Activated CD4-positive, alpha-beta memory T cell treated with anti-CD3 and anti-CD28 coated beads for 36 hours (primary cell): ENCODE measurements around the gene COPS3. TPM values are rescaled to one million over a fixed set of nuclear protein-coding genes. Genes with fewer than 3 reads are reported as not detected.
"Not testable (repeated sequence)": the region's sequence is repeated elsewhere in the genome, so short reads cannot be mapped to it uniquely, and the experiment has no call there.

Source experiments
- CTCF ChIA-PET: fragments of 350-600 bp; sonication (Branson Sonifier 250); formaldehyde crosslinking; loops from one replicate; lab custom pipeline; 2021; ENCODE audit warnings: antibody characterized with exemption, inconsistent platforms; lab: Charles Lee
- POLR2A ChIA-PET: fragments of 350-600 bp; sonication (Branson Sonifier 250); formaldehyde crosslinking; loops from one replicate; lab custom pipeline; 2021; ENCODE audit warnings: antibody characterized with exemption; lab: Charles Lee
- DNase-seq: peaks from one replicate; pipeline ENCODE4 v3.0.0-alpha.2; 2020
- H3K27ac Mint-ChIP-seq: one replicate; pipeline ENCODE4 v1.8.0; 2021; ENCODE audit warnings: mixed read lengths
- H3K27me3 Mint-ChIP-seq: one replicate; pipeline ENCODE4 v1.8.0; 2021; ENCODE audit warnings: mixed read lengths
- H3K36me3 Mint-ChIP-seq: one replicate; pipeline ENCODE4 v1.8.0; 2021; ENCODE audit warnings: mixed read lengths
- H3K4me1 Mint-ChIP-seq: one replicate; pipeline ENCODE4 v1.8.0; 2021; ENCODE audit warnings: low read depth, mixed read lengths
- H3K4me3 Mint-ChIP-seq: one replicate; pipeline ENCODE4 v1.8.0; 2021; ENCODE audit warnings: mild to moderate bottlenecking, mixed read lengths
- H3K9me3 Mint-ChIP-seq: one replicate; pipeline ENCODE4 v1.8.0; 2021; ENCODE audit warnings: mixed read lengths
- intact Hi-C: fragments of 100-400 bp; cut with micrococcal nuclease; formaldehyde crosslinking; loops from one replicate; pipeline ENCODE4 v1.15.1; 2023
- total RNA-seq, 2 experiments: library from RNA; stranded (reverse); gene quantifications; one replicate each; pipeline ENCODE4 v1.2.3, GENCODE V29; 2021

COPS3 gene
- total RNA-seq, 2 experiments from 2014 or later: 96.1 to 104 TPM

DNA sequence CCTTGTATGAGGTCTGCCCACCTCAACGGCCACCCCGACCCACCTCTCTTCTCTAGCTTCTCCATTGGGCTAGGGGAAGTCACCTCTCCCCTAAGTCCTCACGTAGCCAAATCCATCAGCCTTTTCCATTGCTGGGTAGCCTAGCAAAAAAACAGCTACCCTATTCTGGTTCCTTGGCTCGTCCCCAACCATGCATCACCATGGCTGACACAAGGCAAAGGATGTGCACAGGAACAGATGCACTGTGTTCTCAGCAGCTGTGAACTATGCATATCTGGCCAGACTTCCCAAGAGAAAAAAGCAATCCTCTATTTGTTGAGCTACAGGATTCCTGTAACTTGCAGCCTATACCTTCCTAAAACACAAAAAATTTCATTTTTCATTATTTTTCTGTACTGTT lies 22.0 kb downstream of the COPS3 start:
- Mint-ChIP-seq H3K27ac (no peak overlapping the region), H3K4me1 (no peaks in the 10 kb centered on the region), H3K27me3 (no peaks in the 10 kb centered on the region), H3K4me3 (no peak overlapping the region), H3K9me3 (no peaks in the 10 kb centered on the region), H3K36me3 (peaks cover 45% of the 10 kb centered on the region)
- intact Hi-C loops: no loop called here
- ChIA-PET CTCF (interaction anchor here (0.6 to 1.6 kb wide), 3 partner anchors 54 to 117 kb away, joined by 3 to 7 read pairs (median 3); no protein-coding TSS in a partner anchor), POLR2A (no interaction called here)
- DNase-seq: no peak

DNA sequence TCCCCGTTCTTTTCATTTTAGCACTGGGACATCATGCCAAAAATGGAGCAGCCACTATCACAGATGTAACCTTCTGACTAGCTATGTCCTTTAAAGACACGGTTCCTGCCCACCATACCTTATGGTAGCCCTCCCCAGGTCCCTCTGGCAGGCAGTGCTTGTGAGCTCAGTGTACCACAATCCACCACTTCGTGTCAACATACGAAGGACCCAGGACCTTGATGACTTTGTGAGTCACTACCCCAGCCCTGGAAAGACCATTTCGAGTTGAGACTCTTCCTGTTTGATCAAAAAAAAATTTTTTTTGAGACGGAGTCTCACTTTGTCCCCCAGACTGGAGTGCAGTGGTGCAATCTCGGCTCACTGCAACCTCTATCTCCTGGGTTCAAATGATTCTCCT lies 23.0 kb downstream of the COPS3 start:
- H3K27me3 Mint-ChIP-seq: no peaks in the 10 kb centered on the region
- intact Hi-C loops: no loop called here
- H3K4me3 Mint-ChIP-seq: no peak overlapping the region
- POLR2A ChIA-PET: interaction anchor here (0.5 kb wide), 1 partner anchor 10 kb away, joined by 3 read pairs; no protein-coding TSS in a partner anchor
- DNase-seq: no peak
- peaks cover 48% of the 10 kb centered on the region for H3K36me3 Mint-ChIP-seq
- no peaks in the 10 kb centered on the region for H3K9me3 Mint-ChIP-seq
- H3K27ac Mint-ChIP-seq: no peak overlapping the region
- peaks cover 5% of the 10 kb centered on the region for H3K4me1 Mint-ChIP-seq
- CTCF ChIA-PET: interaction anchor here (1.1 to 1.6 kb wide), 2 partner anchors 55 to 116 kb away, joined by 3 to 7 read pairs; no protein-coding TSS in a partner anchor

DNA sequence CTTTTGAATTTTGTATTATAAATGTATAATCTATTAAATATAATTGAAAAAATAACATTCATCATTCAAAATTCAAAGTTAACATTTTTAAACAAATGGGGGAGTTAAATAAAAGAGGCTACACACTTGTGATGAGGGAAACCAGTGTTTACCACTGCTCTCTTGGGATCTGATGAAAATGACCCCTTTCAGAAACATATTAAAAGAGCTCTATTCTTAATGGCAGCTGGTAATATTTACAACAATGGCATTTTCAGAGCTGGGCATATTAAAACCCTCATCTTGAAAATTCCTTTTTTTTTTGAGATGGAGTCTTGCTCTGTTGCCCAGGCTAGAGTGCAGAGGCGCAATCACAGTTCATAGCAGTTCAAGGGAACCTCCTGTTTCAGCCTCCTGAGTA lies 24.7 kb downstream of the COPS3 start:
- no peak for DNase-seq
- intact Hi-C loops: no loop called here
- Mint-ChIP-seq H3K9me3 (no peaks in the 10 kb centered on the region), H3K27me3 (no peaks in the 10 kb centered on the region), H3K36me3 (peaks cover 46% of the 10 kb centered on the region), H3K27ac (no peak overlapping the region), H3K4me1 (peaks cover 5% of the 10 kb centered on the region), H3K4me3 (no peak overlapping the region)
- ChIA-PET POLR2A (interaction anchor here (0.6 kb wide), 1 partner anchor 273 kb away, joined by 4 read pairs; no protein-coding TSS in a partner anchor), CTCF (interaction anchor here (0.9 to 1.8 kb wide), 2 partner anchors 12 to 114 kb away, joined by 3 to 5 read pairs; no protein-coding TSS in a partner anchor)

DNA sequence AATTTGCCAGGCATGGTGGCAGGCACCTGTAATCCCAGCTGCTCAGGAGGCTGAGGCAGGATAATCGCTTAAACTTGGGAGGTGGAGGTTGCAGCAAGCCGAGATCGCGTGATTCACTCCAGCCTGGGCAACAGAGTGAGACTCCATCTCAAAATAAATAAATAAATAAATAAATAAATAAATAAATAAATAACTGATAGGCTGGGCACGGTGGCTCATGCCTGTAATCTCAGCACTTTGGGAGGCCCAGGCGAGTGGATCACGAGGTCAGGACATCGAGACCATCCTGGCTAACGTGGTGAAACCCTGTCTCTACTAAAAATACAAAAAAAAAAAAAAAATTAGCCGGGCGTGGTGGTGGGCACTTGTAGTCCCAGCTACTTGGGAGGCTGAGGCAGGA lies 25.4 kb downstream of the COPS3 start:
- POLR2A ChIA-PET: not testable (repeated sequence)

DNA sequence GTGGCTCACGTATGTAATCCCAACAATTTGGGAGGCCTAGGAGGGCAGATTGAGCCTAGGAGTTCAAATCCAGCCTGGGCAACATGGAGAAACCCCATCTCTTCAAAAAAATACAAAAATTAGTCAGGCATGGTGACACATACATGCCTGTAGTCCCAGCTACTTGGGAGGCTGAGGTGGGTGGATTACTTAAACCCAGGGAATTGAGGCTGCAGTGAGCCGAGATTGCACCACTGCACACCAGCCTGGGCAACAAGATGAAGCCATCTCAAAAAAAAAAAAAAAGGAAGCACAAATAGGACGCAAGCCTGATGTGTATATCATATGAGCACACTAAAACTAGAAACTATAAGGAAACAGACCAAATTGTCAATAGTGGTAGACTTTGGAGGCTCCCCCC lies 27.0 kb downstream of the COPS3 start:
- Mint-ChIP-seq H3K36me3 (peaks cover 35% of the 10 kb centered on the region), H3K4me3 (no peak overlapping the region), H3K27me3 (no peaks in the 10 kb centered on the region), H3K4me1 (peaks cover 5% of the 10 kb centered on the region), H3K27ac (no peak overlapping the region), H3K9me3 (no peaks in the 10 kb centered on the region)
- intact Hi-C loops: no loop called here
- ChIA-PET POLR2A (no interaction called here), CTCF (interaction anchor here (1.0 to 1.4 kb wide), 2 partner anchors 19 to 112 kb away, joined by 3 to 5 read pairs; no protein-coding TSS in a partner anchor)
- no peak for DNase-seq

More for the DNA sequence above, 25.4 kb downstream of the COPS3 start:
- H3K36me3 Mint-ChIP-seq: peaks cover 42% of the 10 kb centered on the region
- intact Hi-C loops, H3K27me3 Mint-ChIP-seq, H3K9me3 Mint-ChIP-seq, DNase-seq, H3K4me1 Mint-ChIP-seq, H3K27ac Mint-ChIP-seq, H3K4me3 Mint-ChIP-seq: not testable (repeated sequence)
- CTCF ChIA-PET: interaction anchor here (0.7 to 1.8 kb wide), 2 partner anchors 113 to 174 kb away, joined by 4 to 5 read pairs; no protein-coding TSS in a partner anchor

DNA sequence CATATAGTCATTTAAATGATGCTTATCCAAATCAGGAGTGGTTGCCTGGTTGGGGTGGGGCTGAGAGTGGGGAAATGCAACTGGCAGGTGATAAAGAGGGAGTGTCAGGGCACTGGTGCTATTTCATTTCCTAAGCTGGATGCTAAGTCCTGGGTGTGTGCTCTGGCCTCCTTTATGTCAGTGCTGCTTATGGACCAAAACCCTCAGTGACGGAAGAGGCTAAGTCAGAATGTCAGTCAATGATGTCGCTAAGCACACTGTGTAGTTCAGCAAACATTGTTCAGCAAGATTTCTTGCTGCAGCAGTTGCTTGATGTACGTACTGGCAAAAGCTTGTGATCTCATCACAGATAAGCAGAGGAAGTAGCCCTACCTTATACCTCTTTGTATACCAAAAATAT lies 27.6 kb downstream of the COPS3 start:
- no peaks in the 10 kb centered on the region for H3K27me3 Mint-ChIP-seq
- CTCF ChIA-PET: interaction anchor here (1.0 to 1.4 kb wide), 2 partner anchors 19 to 111 kb away, joined by 3 to 5 read pairs; no protein-coding TSS in a partner anchor

DNA sequence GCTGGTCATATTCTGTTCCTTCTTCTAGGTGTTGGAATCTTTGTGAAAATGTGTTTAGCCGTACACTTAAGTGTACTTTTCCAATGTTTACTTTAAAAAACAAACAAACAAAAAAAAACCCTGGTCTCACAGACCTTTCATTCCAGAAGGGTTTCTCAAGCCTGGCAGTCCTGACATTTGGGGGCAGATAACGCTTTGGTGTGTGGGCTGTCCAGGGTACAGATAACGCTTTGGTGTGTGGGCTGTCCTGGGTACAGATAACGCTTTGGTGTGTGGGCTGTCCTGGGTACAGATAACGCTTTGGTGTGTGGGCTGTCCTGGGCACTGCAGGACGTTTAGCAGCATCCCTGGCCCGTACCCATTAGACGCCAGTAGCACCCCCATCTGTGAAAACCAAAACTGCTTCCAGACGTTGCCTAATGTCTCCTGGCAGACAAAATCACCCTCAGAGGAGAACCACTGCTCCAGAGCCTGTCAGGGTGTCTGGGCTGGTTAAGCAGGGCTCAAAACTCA lies 28.8 kb downstream of the COPS3 start:
- Mint-ChIP-seq H3K36me3 (peaks cover 37% of the 10 kb centered on the region), H3K4me1 (peaks cover 5% of the 10 kb centered on the region), H3K27ac (no peak overlapping the region), H3K4me3 (no peak overlapping the region), H3K9me3 (no peaks in the 10 kb centered on the region), H3K27me3 (no peaks in the 10 kb centered on the region)
- intact Hi-C loops: no loop called here
- DNase-seq: no peak
- CTCF ChIA-PET: no interaction called here
- POLR2A ChIA-PET: no interaction called here

More for the DNA sequence above, 27.6 kb downstream of the COPS3 start:
- peaks cover 5% of the 10 kb centered on the region for H3K4me1 Mint-ChIP-seq
- H3K36me3 Mint-ChIP-seq: peaks cover 33% of the 10 kb centered on the region
- no peak for DNase-seq
- H3K4me3 Mint-ChIP-seq: no peak overlapping the region
- no peaks in the 10 kb centered on the region for H3K9me3 Mint-ChIP-seq
- H3K27ac Mint-ChIP-seq: peak overlapping the region; percentile 55
- intact Hi-C loops: no loop called here
- POLR2A ChIA-PET: interaction anchor here (0.5 kb wide), 1 partner anchor 8 kb away, joined by 3 read pairs; no protein-coding TSS in a partner anchor

DNA sequence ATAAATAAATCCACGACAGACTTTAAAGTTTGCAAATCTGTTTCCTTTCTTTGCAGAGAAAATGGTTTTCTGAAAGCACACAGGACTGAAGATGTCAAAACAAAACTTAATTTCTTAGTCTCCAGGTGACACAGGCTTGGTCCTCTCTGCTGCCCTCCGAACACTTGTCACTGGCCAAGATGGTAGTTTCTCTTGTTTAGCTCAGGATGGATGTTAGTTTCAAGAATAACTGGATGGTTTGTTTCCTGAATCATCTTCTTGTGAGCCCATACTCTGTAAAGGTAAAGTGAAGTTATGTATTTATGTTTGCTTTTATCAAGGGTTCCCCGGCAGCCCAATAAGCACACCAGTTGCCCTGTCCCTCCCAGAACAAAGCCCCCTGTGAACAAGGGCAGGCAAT lies 34.2 kb downstream of the COPS3 start:
- Mint-ChIP-seq H3K36me3 (peaks cover 17% of the 10 kb centered on the region), H3K4me1 (no peaks in the 10 kb centered on the region), H3K27ac (no peak overlapping the region), H3K9me3 (no peaks in the 10 kb centered on the region), H3K4me3 (no peak overlapping the region), H3K27me3 (no peaks in the 10 kb centered on the region)
- no peak for DNase-seq
- ChIA-PET CTCF (interaction anchor here (0.6 kb wide), 1 partner anchor 661 kb away, joined by 3 read pairs; no protein-coding TSS in a partner anchor), POLR2A (no interaction called here)
- intact Hi-C loops: no loop called here

DNA sequence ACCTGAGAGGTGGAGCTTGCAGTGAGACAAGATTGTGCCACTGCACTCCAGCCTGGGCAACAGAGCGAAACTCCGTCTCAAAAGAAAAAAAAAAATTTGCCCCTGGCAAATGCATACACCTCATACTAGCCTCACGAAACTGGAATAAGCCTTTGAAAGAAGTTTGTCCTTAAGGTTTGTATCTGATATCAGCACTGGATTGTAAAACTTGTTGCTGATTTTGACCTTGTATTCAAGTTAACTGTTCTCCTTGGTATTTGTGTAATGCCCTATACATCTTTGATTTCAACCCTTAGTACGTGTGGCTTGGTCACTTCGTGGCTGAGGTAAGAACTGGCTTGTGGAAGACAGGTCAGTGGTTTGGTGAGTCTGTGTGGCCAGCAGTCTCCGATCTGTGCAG lies 37.9 kb downstream of the COPS3 start:
- H3K27ac Mint-ChIP-seq: no peak overlapping the region
- H3K4me3 Mint-ChIP-seq: no peak overlapping the region
- peaks cover 17% of the 10 kb centered on the region for H3K4me1 Mint-ChIP-seq
- H3K36me3 Mint-ChIP-seq: peaks cover 11% of the 10 kb centered on the region
- ChIA-PET POLR2A (no interaction called here), CTCF (no interaction called here)
- no peaks in the 10 kb centered on the region for H3K27me3 Mint-ChIP-seq
- intact Hi-C loops: no loop called here
- no peaks in the 10 kb centered on the region for H3K9me3 Mint-ChIP-seq
- no peak for DNase-seq

DNA sequence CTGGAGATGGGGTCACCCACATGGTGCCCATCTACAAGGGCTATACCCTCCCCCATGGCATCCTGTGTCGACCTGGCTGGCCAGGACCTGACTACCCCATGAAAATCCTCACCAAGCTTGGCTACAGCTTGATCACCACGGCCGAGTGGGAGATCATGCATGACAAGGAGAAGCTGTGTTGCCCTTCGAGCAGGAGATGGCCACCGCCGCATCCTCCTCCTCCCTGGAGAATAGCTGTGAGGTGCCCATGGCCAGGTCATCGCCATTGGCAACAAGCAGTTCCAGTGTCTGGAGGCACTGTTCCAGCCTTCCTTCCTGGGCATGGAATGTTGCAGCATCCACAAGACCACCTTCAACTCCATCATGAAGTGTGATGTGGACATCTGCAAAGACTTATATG lies 38.8 kb downstream of the COPS3 start:
- H3K4me1 Mint-ChIP-seq: peaks cover 20% of the 10 kb centered on the region
- DNase-seq: no peak
- no peaks in the 10 kb centered on the region for H3K27me3 Mint-ChIP-seq
- intact Hi-C loops: no loop called here
- no peak overlapping the region for H3K4me3 Mint-ChIP-seq
- H3K9me3 Mint-ChIP-seq: no peaks in the 10 kb centered on the region
- H3K36me3 Mint-ChIP-seq: peaks cover 4% of the 10 kb centered on the region
- no peak overlapping the region for H3K27ac Mint-ChIP-seq
- ChIA-PET POLR2A (no interaction called here), CTCF (no interaction called here)

DNA sequence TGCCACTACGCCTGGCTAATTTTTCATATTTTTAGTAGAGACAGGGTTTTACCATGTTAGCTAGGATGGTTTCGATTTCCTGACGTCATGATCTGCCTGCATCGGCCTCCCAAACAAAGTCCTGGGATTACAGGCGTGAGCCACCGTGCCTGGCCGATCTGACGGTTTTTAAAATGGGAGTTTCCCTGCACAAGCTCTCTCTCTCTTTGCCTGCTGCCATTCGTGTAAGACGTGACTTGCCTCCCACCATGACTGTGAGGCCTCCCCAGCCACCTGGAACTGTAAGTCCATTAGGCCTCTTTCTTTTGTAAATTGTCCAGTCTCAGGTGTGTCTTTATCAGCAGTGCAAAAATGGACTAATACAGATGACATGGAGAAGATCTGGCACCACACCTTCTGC lies 39.4 kb downstream of the COPS3 start:
- peaks cover 20% of the 10 kb centered on the region for H3K4me1 Mint-ChIP-seq
- CTCF ChIA-PET: no interaction called here
- no peak overlapping the region for H3K27ac Mint-ChIP-seq
- DNase-seq: no peak
- POLR2A ChIA-PET: no interaction called here
- intact Hi-C loops: no loop called here
- no peaks in the 10 kb centered on the region for H3K27me3 Mint-ChIP-seq
- no peaks in the 10 kb centered on the region for H3K9me3 Mint-ChIP-seq
- H3K36me3 Mint-ChIP-seq: no peaks in the 10 kb centered on the region
- no peak overlapping the region for H3K4me3 Mint-ChIP-seq

DNA sequence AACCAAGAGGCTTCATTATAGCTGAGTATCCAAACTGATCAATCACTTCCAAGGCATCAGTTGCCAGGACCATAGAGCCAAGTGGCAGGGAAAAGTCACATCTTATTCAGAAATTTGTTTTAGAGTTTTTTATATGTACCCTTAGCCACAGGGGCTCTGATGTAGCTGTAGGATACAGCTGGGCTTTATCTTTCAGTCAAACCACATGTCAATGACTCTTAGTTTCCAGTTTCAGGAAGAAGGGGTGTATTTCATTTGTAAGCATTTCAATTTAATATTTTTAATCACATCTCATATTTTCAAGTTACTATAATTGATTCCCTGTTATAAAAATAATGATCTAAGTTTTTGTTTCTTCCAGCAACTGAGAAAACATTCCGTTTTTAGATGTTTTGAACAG lies 41.2 kb downstream of the COPS3 start:
- Mint-ChIP-seq H3K27ac (no peak overlapping the region), H3K4me1 (peaks cover 36% of the 10 kb centered on the region), H3K4me3 (no peak overlapping the region), H3K27me3 (no peaks in the 10 kb centered on the region), H3K36me3 (no peaks in the 10 kb centered on the region), H3K9me3 (no peaks in the 10 kb centered on the region)
- intact Hi-C loops: no loop called here
- ChIA-PET POLR2A (no interaction called here), CTCF (interaction anchor here (1.0 kb wide), 1 partner anchor 98 kb away, joined by 3 read pairs; no protein-coding TSS in a partner anchor)
- no peak for DNase-seq
